CD4-positive, alpha-beta T cell treated with Interferon alpha-2 for 1 hour (primary cell): Measurements from ENCODE around the gene HCAR1.
"Not testable (repeated sequence)": the region's sequence is repeated elsewhere in the genome, so short reads cannot be mapped to it uniquely, and the experiment has no call there.

Source experiments
- DNase-seq, 2 donors: peaks; one replicate each; pipeline ENCODE4 v3.0.0-alpha.2; 2020 to 2022

The HCAR1 gene

DNA sequence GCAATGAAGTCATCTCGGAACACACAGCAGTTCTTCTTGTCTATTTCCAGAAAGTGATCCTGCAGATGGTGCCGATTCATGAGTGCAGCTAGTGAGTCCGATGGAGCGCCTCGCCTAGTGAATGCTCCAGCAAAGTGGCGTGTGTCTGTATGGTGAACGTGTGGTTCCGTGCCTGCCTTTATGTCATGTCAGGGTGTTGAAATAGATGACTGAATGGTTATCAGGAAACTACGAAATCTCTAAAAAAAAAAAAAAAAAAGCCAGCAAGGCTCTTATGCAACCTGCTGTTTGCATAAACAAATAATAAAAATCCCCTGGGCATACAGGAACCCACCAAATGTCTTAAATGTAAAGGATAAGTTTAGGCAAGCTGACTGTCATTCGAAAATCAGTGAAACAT, 14.0 kb downstream of the HCAR1 start, which contains the start of gene HCAR3:
HCAR3 (minus strand) TSS at position 154 of the 400 bp plus-strand sequence; CDS start at position 80, 74 bp downstream.
- DNase-seq = peak in 1 of 2 donors; percentile 68

DNA sequence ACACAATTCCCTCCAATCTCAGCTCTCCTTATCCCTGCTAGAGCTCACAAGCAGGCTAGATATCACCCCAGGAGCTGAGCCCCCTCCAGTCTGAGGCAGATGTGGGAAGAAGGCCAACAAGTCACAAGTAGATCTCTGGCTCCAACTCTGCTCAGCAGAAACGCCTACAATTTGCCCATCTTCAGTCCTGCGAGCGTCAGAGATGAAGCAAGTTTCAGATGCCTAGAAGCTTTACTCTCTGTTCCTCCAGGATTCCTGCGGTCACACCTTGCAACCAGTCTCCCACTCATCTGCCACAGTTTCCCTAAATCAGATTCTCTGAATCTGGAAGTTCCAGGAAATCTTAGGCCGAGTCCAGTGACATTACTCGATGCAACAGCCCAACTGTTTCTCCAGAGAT, 15.4 kb downstream of the HCAR1 start:
- not testable (repeated sequence) for DNase-seq

DNA sequence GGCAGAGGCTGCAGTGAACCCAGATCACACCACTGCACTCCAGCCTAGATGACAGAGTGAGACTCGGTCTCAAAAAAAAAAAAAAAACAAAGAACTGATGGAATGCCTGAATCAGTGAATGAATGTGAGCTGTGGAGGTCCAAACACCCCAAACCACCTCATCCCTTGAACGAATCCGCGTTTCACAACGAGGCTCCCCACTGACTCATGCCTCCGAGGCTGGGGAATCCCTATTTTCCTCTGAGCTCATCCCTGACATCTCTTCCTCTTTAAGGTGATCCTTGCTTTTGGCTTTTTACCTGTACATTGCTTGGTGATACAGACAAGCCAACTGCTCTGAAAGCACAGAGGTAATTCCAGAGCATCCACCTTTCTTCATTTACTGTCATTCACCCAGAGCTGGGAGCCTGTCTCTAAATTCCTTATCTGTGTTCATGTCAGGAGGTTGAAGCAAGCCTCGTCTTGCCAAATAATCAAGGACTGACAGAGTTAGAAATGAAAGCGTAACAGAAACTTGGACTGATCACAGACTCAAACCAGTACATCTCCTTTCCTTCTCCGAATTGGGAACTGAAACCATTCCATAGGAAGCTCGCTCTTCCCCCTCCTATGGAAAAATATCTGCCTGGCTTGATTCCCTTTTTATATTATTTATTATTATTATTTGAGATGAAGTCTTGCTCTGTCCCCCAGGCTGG, 17.0 kb downstream of the HCAR1 start:
- DNase-seq = not testable (repeated sequence)

DNA sequence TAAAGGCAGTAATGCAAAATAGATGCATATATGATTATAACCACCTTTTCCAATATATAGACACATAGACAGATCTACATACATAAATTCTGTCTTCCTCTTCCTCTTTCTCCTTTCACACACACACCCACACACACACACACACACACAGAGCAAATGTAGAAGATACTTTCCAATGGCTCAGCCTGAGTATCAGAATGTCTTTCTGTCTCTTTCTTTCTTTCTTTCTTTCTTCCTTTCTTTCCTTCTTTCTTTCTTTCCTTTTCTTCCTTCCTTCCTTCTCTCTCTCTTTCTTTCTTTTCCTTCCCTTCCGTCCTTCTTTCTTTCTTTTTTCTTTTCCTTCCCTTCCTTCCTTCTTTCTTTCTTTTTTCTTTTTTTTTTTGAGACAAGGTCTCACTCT, 19.4 kb downstream of the HCAR1 start:
- DNase-seq = peak in 1 of 2 donors; percentile 43

DNA sequence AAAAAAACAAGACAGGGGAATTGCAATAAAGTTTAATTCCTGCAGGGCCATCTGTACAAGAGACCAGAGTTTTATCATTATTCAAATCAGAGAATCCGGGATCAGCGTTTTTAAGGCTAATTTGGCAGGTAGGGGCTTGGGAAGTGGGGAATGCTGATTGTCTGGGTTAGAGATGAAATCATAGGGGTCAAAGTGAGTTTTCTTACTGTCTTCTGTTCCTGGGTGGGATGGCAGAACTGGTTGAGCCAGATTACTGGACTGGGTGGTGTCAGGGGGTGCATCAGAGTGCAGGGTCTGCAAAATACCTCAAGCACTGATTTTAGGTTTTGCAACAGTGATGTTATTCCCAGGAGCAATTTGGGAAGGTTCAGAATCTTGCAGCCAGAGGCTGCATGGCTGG, 20.3 kb downstream of the HCAR1 start:
- DNase-seq = not testable (repeated sequence)

GRCh38 chr12:122709287-122709686, 21.4 kb downstream of the HCAR1 start:
- not testable (repeated sequence) for DNase-seq

- not testable (repeated sequence) for DNase-seq
Observed at GRCh38 chr12:122703841-122704240, 26.8 kb downstream of the HCAR1 start.

DNA sequence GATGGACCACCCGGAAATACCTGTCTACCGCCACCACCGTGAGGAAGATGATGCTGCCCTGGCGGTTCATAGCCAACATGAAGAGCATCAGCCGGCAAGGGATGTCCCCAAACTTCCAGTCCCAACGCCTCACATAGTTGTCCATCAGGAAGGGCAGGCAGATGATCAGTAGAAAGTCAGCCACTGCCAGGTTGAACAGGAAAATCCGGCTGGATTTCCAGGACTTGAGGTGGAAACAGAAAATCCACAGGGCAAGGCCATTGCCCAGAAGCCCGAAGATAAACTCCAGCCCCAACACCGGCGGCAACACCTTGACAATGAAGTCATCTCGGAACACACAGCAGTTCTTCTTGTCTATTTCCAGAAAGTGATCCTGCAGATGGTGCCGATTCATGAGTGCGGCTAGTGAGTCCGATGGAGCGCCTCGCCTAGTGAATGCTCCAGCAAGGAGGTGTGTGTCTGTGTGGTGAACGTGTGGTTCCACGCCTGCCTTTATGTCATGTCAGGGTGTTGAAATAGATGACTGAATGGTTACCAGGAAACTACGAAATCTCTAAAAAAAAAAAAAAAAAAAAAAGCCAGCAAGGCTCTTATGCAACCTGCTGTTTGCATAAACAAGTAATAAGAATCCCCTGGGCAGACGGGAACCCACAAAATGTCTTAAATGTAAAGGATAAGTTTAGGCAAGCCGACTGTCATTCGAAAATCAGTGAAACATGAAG, 27.6 kb downstream of the HCAR1 start, which contains the start of gene HCAR2:
HCAR2 (minus strand) TSS at position 468 of the 722 bp plus-strand sequence; CDS start at position 394, 74 bp downstream.
- peak in 1 of 2 donors; percentile 68 for DNase-seq

DNA sequence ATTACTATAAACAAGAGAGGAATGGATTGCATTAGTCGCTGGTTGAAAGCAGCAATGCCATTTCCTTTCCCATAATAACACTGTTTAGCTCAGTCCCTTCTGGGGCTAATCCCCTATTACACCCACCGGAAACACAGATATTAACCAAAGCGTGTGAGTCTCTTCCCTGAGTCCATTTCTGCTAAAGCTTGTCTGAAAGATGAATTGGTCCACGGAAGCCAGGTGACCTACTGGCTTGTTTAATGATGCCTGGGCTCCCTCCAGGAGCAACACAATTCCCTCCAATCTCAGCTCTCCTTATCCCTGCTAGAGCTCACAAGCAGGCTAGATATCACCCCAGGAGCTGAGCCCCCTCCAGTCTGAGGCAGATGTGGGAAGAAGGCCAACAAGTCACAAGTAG, 29.2 kb downstream of the HCAR1 start:
- not testable (repeated sequence) for DNase-seq

DNA sequence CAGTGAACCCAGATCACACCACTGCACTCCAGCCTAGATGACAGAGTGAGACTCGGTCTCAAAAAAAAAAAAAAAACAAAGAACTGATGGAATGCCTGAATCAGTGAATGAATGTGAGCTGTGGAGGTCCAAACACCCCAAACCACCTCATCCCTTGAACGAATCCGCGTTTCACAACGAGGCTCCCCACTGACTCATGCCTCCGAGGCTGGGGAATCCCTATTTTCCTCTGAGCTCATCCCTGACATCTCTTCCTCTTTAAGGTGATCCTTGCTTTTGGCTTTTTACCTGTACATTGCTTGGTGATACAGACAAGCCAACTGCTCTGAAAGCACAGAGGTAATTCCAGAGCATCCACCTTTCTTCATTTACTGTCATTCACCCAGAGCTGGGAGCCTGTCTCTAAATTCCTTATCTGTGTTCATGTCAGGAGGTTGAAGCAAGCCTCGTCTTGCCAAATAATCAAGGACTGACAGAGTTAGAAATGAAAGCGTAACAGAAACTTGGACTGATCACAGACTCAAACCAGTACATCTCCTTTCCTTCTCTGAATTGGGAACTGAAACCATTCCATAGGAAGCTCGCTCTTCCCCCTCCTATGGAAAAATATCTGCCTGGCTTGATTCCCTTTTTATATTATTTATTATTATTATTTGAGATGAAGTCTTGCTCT, 30.5 kb downstream of the HCAR1 start:
- not testable (repeated sequence) for DNase-seq

DNA sequence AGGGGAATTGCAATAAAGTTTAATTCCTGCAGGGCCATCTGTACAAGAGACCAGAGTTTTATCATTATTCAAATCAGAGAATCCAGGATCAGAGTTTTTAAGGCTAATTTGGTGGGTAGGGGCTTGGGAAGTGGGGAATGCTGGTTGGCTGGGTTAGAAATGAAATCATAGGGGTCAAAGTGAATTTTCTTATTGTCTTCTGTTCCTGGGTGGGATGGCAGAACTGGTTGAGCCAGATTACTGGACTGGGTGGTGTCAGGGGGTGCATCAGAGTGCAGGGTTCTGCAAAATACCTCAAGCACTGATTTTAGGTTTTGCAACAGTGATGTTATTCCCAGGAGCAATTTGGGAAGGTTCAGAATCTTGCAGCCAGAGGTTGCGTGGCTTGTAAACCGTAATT, 33.7 kb downstream of the HCAR1 start:
- not testable (repeated sequence) for DNase-seq

DNA sequence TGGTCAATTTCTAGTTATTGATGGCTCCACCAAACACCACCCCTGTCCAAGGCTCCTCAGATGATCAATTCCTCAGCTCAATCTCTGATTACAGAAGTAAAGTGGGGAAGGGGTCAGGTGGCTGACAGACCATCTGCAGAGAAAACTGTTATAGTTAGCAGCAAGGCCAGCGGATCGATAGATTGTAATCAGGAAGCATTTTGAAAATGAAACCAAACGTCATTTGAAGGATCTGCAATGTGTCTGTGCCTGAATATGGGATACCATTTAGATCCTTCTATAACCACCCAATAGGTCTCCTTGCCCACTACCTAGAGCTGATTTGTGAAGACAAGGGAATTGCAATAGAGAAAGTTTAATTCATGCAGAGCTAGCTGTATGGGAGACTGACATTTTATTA, 39.1 kb downstream of the HCAR1 start:
- no peak for DNase-seq

- DNase-seq = no peak
Observed at GRCh38 chr12:122688291-122688690, 42.4 kb downstream of the HCAR1 start.

- DNase-seq = no peak
Observed at GRCh38 chr12:122687086-122687485, 43.6 kb downstream of the HCAR1 start.

DNA sequence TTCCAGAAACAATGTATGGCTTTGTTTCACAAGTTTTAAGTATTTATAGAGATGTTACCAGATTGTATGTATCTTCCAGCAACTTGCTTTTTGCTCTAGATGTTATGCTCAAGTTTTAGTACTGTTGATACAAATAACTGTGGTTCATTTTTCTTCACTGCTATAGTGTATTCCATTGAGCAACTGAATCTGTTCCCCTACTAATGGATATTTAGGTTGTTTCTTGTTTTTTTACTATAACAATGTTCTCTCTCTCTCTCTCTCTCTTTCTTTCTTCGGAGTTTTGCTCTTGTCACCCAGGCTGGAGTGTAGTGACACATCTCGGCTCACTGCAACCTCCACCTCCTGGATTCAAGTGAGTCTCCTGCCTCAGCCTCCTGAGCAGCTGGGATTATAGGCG, 44.1 kb downstream of the HCAR1 start:
- no peak for DNase-seq

DNA sequence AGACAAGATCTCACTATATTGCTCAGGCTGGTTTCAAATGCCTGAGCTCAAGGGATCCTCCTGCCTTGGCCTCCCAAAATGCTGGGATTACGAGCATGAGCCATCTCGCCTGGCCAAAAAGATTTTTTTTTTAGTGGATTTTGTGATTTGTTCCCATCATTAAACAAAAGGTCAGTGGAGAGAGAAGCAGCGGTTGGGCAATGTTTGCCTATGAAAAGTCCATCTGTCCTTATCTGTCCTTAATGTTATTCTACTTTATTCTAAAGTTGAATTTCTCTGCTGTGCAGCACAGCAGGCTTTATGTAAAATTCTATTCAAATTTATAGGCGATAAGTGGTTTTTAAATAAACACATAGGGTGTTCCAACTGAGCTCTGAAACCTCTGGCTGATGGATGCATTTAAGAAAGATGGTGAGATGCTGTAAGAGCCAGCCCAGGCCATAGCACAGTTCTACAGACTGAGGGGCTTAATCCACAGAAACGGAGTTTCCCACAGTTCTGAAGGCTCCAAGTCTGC, 46.3 kb downstream of the HCAR1 start:
- no peak for DNase-seq

- DNase-seq = peak in 1 of 2 donors; percentile 31
Observed at GRCh38 chr12:122681814-122682213, 48.8 kb downstream of the HCAR1 start.

DNA sequence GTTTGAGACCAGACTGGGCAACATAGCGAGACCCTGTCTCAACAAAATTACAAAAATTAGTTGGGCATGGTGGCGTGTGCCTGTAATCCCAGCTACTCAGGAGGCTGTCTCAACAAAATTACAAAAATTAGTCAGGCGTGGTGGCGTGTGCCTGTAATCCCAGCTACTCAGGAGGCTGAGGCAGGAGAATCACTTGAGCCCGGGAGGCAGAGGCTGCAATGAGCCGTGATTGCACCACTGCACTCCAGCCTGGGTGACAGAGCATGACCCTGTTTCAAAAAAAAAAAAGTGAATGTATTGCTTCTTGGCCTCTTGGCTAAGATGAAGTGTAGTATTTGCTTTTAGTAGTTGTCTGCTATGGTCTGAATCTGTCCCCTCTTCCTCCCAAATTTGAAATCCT, 49.7 kb downstream of the HCAR1 start:
- DNase-seq = not testable (repeated sequence)

DNA sequence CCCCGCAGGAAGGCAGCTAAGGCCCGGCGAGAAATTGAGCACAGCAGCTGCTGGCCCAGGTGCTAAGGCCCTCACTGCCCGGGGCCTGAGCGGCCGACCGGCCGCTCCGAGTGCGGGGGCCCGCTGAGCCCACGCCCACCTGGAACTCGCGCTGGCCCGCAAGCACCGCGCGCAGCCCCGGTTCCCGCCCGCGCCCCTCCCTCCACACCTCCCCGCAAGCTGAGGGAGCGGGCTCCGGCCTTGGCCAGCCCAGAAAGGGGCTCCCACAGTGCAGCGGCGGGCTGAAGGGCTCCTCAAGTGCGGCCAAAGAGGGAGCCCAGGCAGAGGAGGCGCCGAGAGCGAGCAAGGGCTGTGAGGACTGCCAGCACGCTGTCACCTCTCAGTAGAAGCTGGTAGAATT, 53.9 kb downstream of the HCAR1 start:
- DNase-seq = not testable (repeated sequence)
